ENCODE data around the gene HAUS3.
"Not testable (repeated sequence)": the region's sequence is repeated elsewhere in the genome, so short reads cannot be mapped to it uniquely, and the experiment has no call there.

The HAUS3 gene

DNA sequence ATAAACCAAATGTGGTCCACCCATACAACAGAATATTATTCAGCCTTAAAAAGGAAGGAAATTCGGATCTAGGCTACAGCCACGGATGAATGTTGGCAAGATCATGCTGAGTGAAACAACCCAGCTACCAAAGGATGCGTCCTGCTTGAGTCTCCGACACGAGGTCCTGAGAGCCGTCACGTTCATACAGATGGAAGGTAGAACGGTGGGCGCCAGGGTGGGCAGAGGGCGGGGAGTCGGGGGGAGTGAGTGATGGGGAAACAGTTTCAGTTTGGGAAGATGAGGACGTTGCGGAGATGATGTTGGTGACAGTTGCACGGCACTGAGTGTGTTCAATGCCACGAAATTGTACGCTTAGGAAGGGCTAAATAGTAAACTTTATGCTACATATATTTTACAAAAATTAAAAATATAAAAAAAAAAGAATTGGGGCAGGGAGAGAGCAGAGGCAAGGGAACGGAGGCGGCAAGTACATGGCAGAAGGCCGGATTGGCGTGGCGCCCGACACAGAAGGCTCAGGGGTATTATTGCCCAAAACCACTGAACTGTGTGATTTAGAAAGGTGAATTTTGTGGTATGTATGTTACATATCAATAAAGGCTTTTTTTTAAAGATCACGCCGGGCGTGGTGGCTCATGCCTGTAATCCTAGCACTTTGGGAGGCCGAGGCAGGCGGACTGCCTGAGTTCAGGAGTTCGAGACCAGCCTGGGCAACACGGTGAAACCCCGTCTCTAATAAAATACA lies 34.8 kb upstream of the HAUS3 start:
- Histone ChIP-seq H3K27ac (no peak overlapping the region), H3K9me3 (ENCODE audit: severe bottlenecking) (no peaks in the 10 kb centered on the region), H3K36me3 (no peaks in the 10 kb centered on the region), H3K27me3 (ENCODE audit: insufficient read depth, low read depth, severe bottlenecking) (no peaks in the 10 kb centered on the region), H3K4me3 (ENCODE audit: low read depth, low read length) (no peak overlapping the region)
- TF ChIP-seq, protein P1, sequence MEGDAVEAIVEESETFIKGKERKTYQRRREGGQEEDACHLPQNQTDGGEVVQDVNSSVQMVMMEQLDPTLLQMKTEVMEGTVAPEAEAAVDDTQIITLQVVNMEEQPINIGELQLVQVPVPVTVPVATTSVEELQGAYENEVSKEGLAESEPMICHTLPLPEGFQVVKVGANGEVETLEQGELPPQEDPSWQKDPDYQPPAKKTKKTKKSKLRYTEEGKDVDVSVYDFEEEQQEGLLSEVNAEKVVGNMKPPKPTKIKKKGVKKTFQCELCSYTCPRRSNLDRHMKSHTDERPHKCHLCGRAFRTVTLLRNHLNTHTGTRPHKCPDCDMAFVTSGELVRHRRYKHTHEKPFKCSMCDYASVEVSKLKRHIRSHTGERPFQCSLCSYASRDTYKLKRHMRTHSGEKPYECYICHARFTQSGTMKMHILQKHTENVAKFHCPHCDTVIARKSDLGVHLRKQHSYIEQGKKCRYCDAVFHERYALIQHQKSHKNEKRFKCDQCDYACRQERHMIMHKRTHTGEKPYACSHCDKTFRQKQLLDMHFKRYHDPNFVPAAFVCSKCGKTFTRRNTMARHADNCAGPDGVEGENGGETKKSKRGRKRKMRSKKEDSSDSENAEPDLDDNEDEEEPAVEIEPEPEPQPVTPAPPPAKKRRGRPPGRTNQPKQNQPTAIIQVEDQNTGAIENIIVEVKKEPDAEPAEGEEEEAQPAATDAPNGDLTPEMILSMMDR (IDR thresholded peaks at IDR 0.05; ENCODE audit: low read depth, low read length): no peak
- DNase-seq: no peak

GRCh38 chr4:2275546-2276251 lies 33.8 kb upstream of the HAUS3 start:
- TF ChIP-seq, protein P1 (IDR thresholded peaks at IDR 0.05; ENCODE audit: low read depth, low read length): no peak
- H3K9me3 ChIP-seq (ENCODE audit: severe bottlenecking): no peaks in the 10 kb centered on the region
- H3K4me3 ChIP-seq (ENCODE audit: low read depth, low read length): no peak overlapping the region
- H3K27me3 ChIP-seq (ENCODE audit: insufficient read depth, low read depth, severe bottlenecking): no peaks in the 10 kb centered on the region
- no peak overlapping the region for H3K27ac ChIP-seq
- no peak for DNase-seq
- no peaks in the 10 kb centered on the region for H3K36me3 ChIP-seq

DNA sequence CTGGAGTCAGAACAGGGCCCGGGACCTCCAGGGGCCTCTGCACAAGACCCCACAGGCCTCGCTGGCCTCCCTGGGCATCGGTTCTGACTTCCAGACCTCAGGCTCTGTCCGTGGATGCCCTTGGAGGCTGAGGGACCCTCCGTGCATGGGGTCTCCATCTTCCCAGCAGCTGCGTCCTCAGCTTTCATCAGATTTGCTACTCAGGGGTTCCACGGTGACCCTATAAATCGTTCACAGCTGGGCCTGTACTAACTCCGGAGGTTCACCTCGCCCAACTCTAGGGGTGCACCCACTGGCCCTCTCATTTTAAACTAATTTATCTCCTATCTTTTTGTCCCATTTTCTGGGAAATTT lies 33.1 kb upstream of the HAUS3 start:
- DNase-seq; H3K9me3 ChIP-seq (ENCODE audit: severe bottlenecking); H3K36me3 ChIP-seq; H3K27ac ChIP-seq; H3K27me3 ChIP-seq (ENCODE audit: insufficient read depth, low read depth, severe bottlenecking); H3K4me3 ChIP-seq (ENCODE audit: low read depth, low read length): not testable (repeated sequence)

GRCh38 chr4:2274320-2275043 lies 32.6 kb upstream of the HAUS3 start:
- no peaks in the 10 kb centered on the region for H3K27me3 ChIP-seq (ENCODE audit: insufficient read depth, low read depth, severe bottlenecking)
- H3K4me3 ChIP-seq (ENCODE audit: low read depth, low read length): no peak overlapping the region
- no peak for DNase-seq
- no peaks in the 10 kb centered on the region for H3K9me3 ChIP-seq (ENCODE audit: severe bottlenecking)
- TF ChIP-seq, protein P1 (IDR thresholded peaks at IDR 0.05; ENCODE audit: low read depth, low read length): no peak
- H3K27ac ChIP-seq: no peak overlapping the region
- no peaks in the 10 kb centered on the region for H3K36me3 ChIP-seq

DNA sequence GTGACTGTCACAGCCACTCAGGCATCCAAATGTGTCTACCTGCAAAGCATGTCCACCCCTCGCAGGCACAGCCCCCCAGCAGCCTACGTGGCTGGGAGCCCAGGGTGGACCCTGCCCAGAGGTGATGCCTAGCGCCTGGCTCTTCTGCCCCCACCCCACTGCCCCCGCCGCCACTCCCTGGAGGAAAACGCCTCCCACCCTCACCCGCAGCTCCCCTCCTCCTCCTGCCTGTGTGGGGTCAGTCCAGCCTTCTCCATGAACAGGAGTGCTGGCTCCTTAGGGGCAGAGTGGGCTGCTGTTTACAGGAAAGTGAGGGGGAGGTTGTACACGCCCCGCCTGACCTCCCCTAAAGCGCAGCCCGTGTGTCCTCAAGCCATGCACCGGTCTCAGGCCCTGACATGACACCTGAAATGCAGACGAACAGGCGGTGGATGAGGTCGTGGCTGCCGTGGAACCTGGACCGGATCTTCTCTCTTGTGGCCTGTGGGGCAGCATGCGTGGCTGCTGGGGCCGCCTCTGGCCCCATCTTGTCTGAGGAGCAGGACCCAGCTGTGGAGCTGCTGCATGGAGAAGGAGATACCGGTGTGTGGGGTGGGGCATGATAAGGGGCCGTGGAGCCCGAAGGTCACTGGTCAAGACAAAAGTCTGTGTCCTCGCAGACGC lies 31.9 kb upstream of the HAUS3 start:
- Histone ChIP-seq H3K9me3 (ENCODE audit: severe bottlenecking) (no peaks in the 10 kb centered on the region), H3K36me3 (no peaks in the 10 kb centered on the region), H3K27me3 (ENCODE audit: insufficient read depth, low read depth, severe bottlenecking) (no peaks in the 10 kb centered on the region), H3K27ac (no peak overlapping the region), H3K4me3 (ENCODE audit: low read depth, low read length) (no peak overlapping the region)
- no peak for DNase-seq
- TF ChIP-seq, protein P1 (IDR thresholded peaks at IDR 0.05; ENCODE audit: low read depth, low read length): no peak

GRCh38 chr4:2273221-2273620 lies 31.3 kb upstream of the HAUS3 start:
- Histone ChIP-seq H3K4me3 (ENCODE audit: low read depth, low read length) (no peak overlapping the region), H3K9me3 (ENCODE audit: severe bottlenecking) (no peaks in the 10 kb centered on the region), H3K36me3 (no peaks in the 10 kb centered on the region), H3K27me3 (ENCODE audit: insufficient read depth, low read depth, severe bottlenecking) (no peaks in the 10 kb centered on the region), H3K27ac (no peak overlapping the region)
- TF ChIP-seq, protein P1 (IDR thresholded peaks at IDR 0.05; ENCODE audit: low read depth, low read length): no peak
- no peak for DNase-seq
